GM18499 (cell line): ENCODE results near the gene LLGL2.

Experiments
- ATAC-seq: cut with Tn5 transposase; IDR thresholded peaks from one replicate; pipeline ENCODE4 v1.9.1; 2021; ENCODE audit warnings: moderate number of reproducible peaks; ENCODE audit not compliant: insufficient read depth, unreplicated experiment

Gene LLGL2

GRCh38 chr17:75505640-75506039 lies 19.9 kb upstream of the LLGL2 start:
- ATAC-seq, result no peak

GRCh38 chr17:75506134-75506533 lies 19.4 kb upstream of the LLGL2 start:
- no peak for ATAC-seq

GRCh38 chr17:75506888-75507287 lies 18.6 kb upstream of the LLGL2 start:
- no peak for ATAC-seq

- ATAC-seq, result no peak
Observed at GRCh38 chr17:75507733-75508719, 17.5 kb upstream of the LLGL2 start.

- no peak for ATAC-seq
Observed at GRCh38 chr17:75508931-75509361, 16.6 kb upstream of the LLGL2 start.

GRCh38 chr17:75509528-75510258 lies 15.8 kb upstream of the LLGL2 start:
- no peak for ATAC-seq

- ATAC-seq, result no peak
Observed at GRCh38 chr17:75511270-75511609, 14.3 kb upstream of the LLGL2 start.

GRCh38 chr17:75511610-75512575 lies 13.6 kb upstream of the LLGL2 start:
- no peak for ATAC-seq

GRCh38 chr17:75512926-75513640 lies 12.4 kb upstream of the LLGL2 start:
- no peak for ATAC-seq

GRCh38 chr17:75513641-75514000 lies 11.9 kb upstream of the LLGL2 start:
- no peak for ATAC-seq

- no peak for ATAC-seq
Observed at GRCh38 chr17:75514299-75514918, 11.1 kb upstream of the LLGL2 start.

GRCh38 chr17:75514919-75515495 lies 10.5 kb upstream of the LLGL2 start:
- no peak for ATAC-seq

GRCh38 chr17:75515496-75516254 lies 9.8 kb upstream of the LLGL2 start, which contains the start of gene CASKIN2:
TSS of gene CASKIN2 (minus strand) at chr17:75515537. CDS start at chr17:75513804, 1,733 bp downstream.
- ATAC-seq, result no peak

- ATAC-seq, result no peak
Observed at GRCh38 chr17:75516255-75516618, 9.3 kb upstream of the LLGL2 start, which contains the start of gene TSEN54. TSS of gene TSEN54 (plus strand) at chr17:75516528. CDS start at chr17:75516561, 33 bp downstream.

- no peak for ATAC-seq
Observed at GRCh38 chr17:75516619-75517296, 8.7 kb upstream of the LLGL2 start.

GRCh38 chr17:75517297-75517865 lies 8.1 kb upstream of the LLGL2 start:
- ATAC-seq, result no peak

- ATAC-seq, result no peak
Observed at GRCh38 chr17:75518201-75518600, 7.3 kb upstream of the LLGL2 start.
